Esophagus muscularis mucosa (tissue), 4 donors: ENCODE results near the gene SPPL2B. TPM values are rescaled to one million over a fixed set of nuclear protein-coding genes. Genes with fewer than 3 reads are reported as not detected.

Experiments
- DNase-seq: peaks from one replicate; pipeline ENCODE4 v3.0.0-alpha.2; 2017; ENCODE audit errors: extremely low spot score
- H3K27ac ChIP-seq, 4 donors: fragments of 200-600 bp; sonication (generic); replicated peaks in 1 of 4; 1 replicate in 3 of 4; 2 replicates in 1 of 4; pipeline ENCODE4 v1.5.1; 2016 to 2019; ENCODE audit warnings: mild to moderate bottlenecking in 1 of 4
- H3K27me3 ChIP-seq, 4 donors: fragments of 200-600 bp; sonication (generic); one replicate each; pipeline versions ENCODE4 v1.5.1 to v1.6.0; 2016 to 2019
- H3K36me3 ChIP-seq, 4 donors: fragments of 200-600 bp; sonication (generic); one replicate each; pipeline ENCODE4 v1.5.1; 2016 to 2019
- H3K4me1 ChIP-seq, 4 donors: fragments of 200-600 bp; sonication (generic); one replicate each; pipeline ENCODE4 v1.5.1; 2016 to 2019
- H3K4me3 ChIP-seq, 4 donors: fragments of 200-600 bp; sonication (generic); 1 replicate in 2 of 4; 2 replicates in 2 of 4; pipeline ENCODE4 v1.5.1; 2016 to 2019; ENCODE audit warnings: mild to moderate bottlenecking in 4 of 4, moderate library complexity in 1 of 4
- H3K9me3 ChIP-seq, 4 donors: fragments of 200-600 bp; sonication (generic); 1 replicate in 3 of 4; 2 replicates in 1 of 4; pipeline ENCODE4 v1.5.1; 2016 to 2019
- EP300 ChIP-seq: sonication (generic); formaldehyde crosslinking; IDR thresholded peaks from one replicate; pipeline ENCODE4 v1.6.1; 2017; ENCODE audit warnings: antibody characterized with exemption
- POLR2A ChIP-seq: fragments of 450-650 bp; IDR thresholded peaks from one replicate; pipeline ENCODE4 v1.6.1; 2017; ENCODE audit warnings: antibody characterized with exemption, moderate library complexity, mild to moderate bottlenecking, low read depth
- POLR2AphosphoS5 ChIP-seq, 2 donors: sonication (generic); formaldehyde crosslinking; IDR thresholded peaks; one replicate each; pipeline ENCODE4 v1.6.1; 2017; ENCODE audit warnings: antibody characterized with exemption in 2 of 2
- WGBS: methylation state at CpG from one replicate; pipeline ENCODE4 v1.1.5; 2018; 5-methylcytosine and 5-hydroxymethylcytosine counted together
- intact Hi-C: fragments of 100-400 bp; cut with DNase I; formaldehyde crosslinking; loops from one replicate; pipeline ENCODE4 v1.15.1; 2023
- total RNA-seq, 4 donors: library from RNA; depleted of rRNA; stranded (reverse); fragments of >200 nt; gene quantifications; one replicate each; pipeline versions ENCODE4 v1.1.0 to v1.2.1, GENCODE V29; 2016
- TF ChIP-seq, protein P1 (sequence below), 3 experiments: fragments of 200-600 bp in 2 of 3; fragments of 450-650 bp in 1 of 3; sonication (generic) in 2 of 3; IDR thresholded peaks; one replicate each; pipeline ENCODE4 v1.5.1; 2017 to 2019; ENCODE audit warnings: antibody characterized with exemption in 3 of 3, mild to moderate bottlenecking in 2 of 3, moderate library complexity in 1 of 3

SPPL2B gene
- total RNA-seq, 4 donors from 2014 or later, result 25.0 to 42.4 (median 29.9) TPM

DNA sequence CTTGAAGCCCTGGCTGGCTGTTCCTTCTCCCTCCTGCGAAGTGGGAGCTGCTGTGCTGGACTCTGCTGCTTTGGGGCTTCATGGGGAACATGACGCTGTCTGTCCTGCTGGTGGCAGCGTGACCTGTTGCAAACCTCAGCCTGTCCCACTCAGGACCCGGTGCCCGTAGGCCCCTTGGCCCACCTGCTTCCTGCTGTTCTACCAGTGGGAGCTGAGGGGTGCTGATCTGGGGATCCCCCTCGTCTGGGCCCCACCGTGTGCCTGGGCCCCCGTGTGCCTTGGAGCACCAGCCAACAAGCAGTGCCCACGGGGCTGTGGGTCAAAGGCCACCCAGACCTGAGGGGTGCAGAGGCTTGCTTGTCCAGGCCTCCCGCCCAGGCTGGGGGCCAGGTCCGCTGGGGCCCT, 5.3 kb downstream of the SPPL2B start:
- Histone ChIP-seq H3K27me3 (no peaks in the 10 kb centered on the region), H3K9me3 (no peaks in the 10 kb centered on the region), H3K27ac (no peak overlapping the region), H3K4me1 (peaks cover 42 to 71% (median 62%) of the 10 kb centered on the region in 4 donors), H3K4me3 (no peak overlapping the region), H3K36me3 (peaks cover 0 to 25% (median 15%) of the 10 kb centered on the region in 4 donors)
- TF ChIP-seq EP300, result no peak
- no peak for DNase-seq
- intact Hi-C loops, result no loop called here
- 71% methylated on average over 4 of the region's 11 CpGs for WGBS

DNA sequence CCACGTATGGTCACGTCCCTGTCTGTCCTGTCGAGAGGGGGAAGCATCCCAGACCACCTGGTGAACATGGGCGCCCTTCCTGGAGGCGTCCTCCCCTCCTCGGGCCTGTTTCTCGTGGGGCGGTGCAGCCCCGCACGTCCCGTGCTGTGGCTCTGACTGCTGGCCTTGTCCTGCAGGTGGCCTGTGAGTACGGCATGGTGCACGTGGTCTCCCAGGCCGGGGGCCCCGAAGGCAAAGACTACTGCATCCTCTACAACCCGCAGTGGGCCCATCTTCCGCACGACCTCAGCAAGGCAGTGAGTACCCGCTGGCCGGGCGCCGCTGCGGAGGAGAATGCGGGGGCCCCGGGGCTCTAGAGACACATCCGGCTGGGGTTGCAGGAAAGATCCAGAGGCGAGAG, 5.9 kb downstream of the SPPL2B start:
- WGBS, result 96% methylated on average over 27 of the region's 27 CpGs

DNA sequence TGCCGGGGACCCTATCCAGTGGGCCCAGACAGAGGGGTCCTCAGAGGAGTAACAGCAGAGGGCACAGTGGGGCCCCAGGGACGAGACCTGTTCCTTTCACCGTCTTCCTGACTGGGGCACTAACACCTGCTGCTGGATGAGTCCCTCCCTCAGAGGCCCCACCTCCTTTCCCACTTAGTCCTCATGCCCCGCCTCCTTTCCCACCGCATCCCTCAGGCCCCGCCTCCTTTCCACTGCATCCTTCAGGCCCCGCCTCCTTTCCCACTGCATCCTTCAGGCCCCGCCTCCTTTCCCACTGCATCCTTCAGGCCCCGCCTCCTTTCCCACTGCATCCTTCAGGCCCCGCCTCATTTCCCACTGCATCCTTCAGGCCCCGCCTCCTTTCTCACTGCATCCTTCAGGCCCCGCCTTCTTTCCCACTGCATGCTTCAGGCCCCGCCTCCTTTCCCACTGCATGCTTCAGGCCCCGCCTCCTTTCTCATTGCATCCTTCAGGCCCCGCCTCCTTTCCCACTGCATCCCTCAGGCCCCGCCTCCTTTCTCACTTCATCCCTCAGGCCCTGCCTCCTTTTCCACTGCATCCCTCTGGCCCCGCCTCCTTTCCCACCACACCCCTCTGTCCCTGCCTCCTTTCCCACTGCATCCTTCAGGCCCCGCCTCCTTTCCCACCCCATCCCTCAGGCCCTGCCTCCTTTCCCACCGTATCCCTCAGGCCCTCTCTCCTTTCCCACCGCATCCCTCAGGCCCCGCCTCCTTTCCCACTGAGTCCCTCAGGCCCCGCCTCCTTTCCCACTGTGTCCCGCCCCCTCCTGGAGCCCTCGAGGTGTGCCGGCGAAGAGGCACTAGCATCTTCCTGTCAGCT, 6.7 kb downstream of the SPPL2B start:
- Histone ChIP-seq H3K27me3 (no peaks in the 10 kb centered on the region), H3K27ac (no peak overlapping the region), H3K36me3 (peaks cover 3 to 39% (median 28%) of the 10 kb centered on the region in 4 donors), H3K4me3 (no peak overlapping the region), H3K9me3 (no peaks in the 10 kb centered on the region), H3K4me1 (peaks cover 29 to 57% (median 48%) of the 10 kb centered on the region in 4 donors)
- intact Hi-C loops, result no loop called here
- WGBS, result 93% methylated on average over 25 of the region's 26 CpGs
- no peak for DNase-seq
- TF ChIP-seq POLR2A (no peak), POLR2AphosphoS5 (IDR thresholded peaks at IDR 0.05) (no peak), EP300 (no peak)
- TF ChIP-seq, protein P1, sequence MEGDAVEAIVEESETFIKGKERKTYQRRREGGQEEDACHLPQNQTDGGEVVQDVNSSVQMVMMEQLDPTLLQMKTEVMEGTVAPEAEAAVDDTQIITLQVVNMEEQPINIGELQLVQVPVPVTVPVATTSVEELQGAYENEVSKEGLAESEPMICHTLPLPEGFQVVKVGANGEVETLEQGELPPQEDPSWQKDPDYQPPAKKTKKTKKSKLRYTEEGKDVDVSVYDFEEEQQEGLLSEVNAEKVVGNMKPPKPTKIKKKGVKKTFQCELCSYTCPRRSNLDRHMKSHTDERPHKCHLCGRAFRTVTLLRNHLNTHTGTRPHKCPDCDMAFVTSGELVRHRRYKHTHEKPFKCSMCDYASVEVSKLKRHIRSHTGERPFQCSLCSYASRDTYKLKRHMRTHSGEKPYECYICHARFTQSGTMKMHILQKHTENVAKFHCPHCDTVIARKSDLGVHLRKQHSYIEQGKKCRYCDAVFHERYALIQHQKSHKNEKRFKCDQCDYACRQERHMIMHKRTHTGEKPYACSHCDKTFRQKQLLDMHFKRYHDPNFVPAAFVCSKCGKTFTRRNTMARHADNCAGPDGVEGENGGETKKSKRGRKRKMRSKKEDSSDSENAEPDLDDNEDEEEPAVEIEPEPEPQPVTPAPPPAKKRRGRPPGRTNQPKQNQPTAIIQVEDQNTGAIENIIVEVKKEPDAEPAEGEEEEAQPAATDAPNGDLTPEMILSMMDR (IDR thresholded peaks at IDR 0.05), result no peak

More for the DNA sequence above, 5.9 kb downstream of the SPPL2B start:
- H3K4me3 ChIP-seq, result no peak overlapping the region
- peaks cover 0 to 31% (median 20%) of the 10 kb centered on the region in 4 donors for H3K36me3 ChIP-seq
- no peaks in the 10 kb centered on the region for H3K9me3 ChIP-seq
- TF ChIP-seq POLR2AphosphoS5 (IDR thresholded peaks at IDR 0.05) (no peak), POLR2A (no peak), EP300 (no peak)
- TF ChIP-seq, protein P1 (IDR thresholded peaks at IDR 0.05), result no peak
- H3K4me1 ChIP-seq, result peaks cover 37 to 65% (median 55%) of the 10 kb centered on the region in 4 donors
- no peaks in the 10 kb centered on the region for H3K27me3 ChIP-seq
- H3K27ac ChIP-seq, result no peak overlapping the region
- DNase-seq, result no peak
- intact Hi-C loops, result no loop called here

DNA sequence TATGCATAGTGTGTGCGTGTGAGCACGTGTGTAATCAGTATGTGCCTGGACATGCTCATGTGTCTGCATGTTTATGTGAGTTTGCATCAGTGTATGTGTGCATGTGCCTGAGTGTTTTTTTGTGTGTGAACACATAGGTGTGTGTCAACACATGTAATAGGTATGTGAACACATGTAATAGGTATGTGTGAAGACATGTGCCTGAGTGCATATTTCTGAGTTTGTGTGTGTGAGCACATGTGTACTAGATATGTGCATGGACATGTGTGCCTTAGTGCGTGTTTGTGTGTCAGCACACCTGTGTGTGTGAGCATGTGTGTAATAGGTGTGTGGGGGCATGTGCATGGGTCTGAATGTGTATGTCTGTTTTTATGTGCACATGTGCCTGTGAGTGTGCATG, 7.4 kb downstream of the SPPL2B start:
- H3K27me3 ChIP-seq, result no peaks in the 10 kb centered on the region
- TF ChIP-seq POLR2A (no peak), EP300 (no peak), POLR2AphosphoS5 (IDR thresholded peaks at IDR 0.05) (no peak)
- TF ChIP-seq, protein P1 (IDR thresholded peaks at IDR 0.05), result no peak
- DNase-seq, result no peak
- H3K4me3 ChIP-seq, result no peak overlapping the region
- intact Hi-C loops, result no loop called here
- H3K4me1 ChIP-seq, result peaks cover 23 to 50% (median 41%) of the 10 kb centered on the region in 4 donors
- H3K27ac ChIP-seq, result no peak overlapping the region
- no peaks in the 10 kb centered on the region for H3K9me3 ChIP-seq
- H3K36me3 ChIP-seq, result peaks cover 7 to 45% (median 35%) of the 10 kb centered on the region in 4 donors
- 85% methylated on average over 3 of the region's 3 CpGs for WGBS

DNA sequence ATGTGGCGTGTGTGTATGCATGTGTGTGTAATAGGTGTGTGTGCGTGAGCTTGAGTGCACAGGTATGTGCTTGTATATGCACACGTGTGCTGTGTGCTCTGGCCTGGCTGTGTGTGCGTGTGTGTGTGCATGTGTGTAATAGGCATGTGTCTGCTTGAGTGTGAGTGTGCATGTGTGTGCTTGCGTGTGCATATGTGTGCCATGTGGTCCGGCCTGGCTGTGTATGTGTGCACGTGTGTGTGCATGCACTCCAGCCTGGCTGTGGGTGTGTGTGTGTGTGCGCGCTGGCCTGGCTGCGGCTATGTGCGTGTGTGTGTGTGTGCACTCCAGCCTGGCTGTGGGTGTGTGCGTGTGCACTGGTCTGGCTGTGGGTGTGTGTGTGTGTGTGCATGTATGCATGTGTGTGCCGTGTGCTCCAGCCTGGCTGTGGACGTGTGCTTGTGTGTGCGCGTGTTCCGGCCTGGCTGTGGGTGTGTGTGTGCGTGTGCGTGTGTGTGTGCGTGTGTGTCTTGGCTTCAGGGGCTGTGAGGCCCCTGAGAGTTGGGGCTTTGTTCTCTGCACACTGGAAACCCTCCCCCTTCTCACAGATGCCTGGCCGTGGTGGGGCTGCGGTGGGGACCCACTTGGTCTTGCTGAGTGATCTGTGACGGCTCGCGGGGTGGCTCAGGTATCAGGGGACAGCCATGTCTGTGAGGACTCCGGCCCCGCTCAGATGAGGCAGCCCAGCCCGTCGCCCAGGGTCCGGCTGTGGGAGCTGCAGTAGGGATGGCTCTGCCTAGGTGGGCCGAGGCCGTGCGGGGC, 8.2 kb downstream of the SPPL2B start:
- no peak for TF ChIP-seq POLR2A
- no peak for TF ChIP-seq POLR2AphosphoS5 (IDR thresholded peaks at IDR 0.05)
- no peak for TF ChIP-seq EP300
- TF ChIP-seq, protein P1 (IDR thresholded peaks at IDR 0.05), result no peak
- H3K9me3 ChIP-seq, result no peaks in the 10 kb centered on the region
- 86% methylated on average over 20 of the region's 33 CpGs for WGBS
- no peaks in the 10 kb centered on the region for H3K27me3 ChIP-seq
- peaks cover 16 to 42% (median 32%) of the 10 kb centered on the region in 4 donors for H3K4me1 ChIP-seq
- DNase-seq, result no peak
- peaks cover 7 to 54% (median 43%) of the 10 kb centered on the region in 4 donors for H3K36me3 ChIP-seq
- H3K27ac ChIP-seq, result no peak overlapping the region
- intact Hi-C loops, result no loop called here
- H3K4me3 ChIP-seq, result no peak overlapping the region
